Vagina (tissue), 2 donors: ENCODE measurements around the gene TMSB15B.

ENCODE experiments used
- POLR2A ChIP-seq, 2 donors: fragments of 450-650 bp; IDR thresholded peaks; one replicate each; pipeline ENCODE4 v1.6.1; 2017; ENCODE audit warnings: antibody characterized with exemption in 2 of 2, mild to moderate bottlenecking in 2 of 2, moderate library complexity in 2 of 2
- TF ChIP-seq, protein P1 (sequence below), 3 experiments: fragments of 450-650 bp in 2 of 3; fragments of 200-600 bp in 1 of 3; sonication (generic) in 1 of 3; IDR thresholded peaks; one replicate each; pipeline ENCODE4 v1.5.1; 2017 to 2019; ENCODE audit warnings: antibody characterized with exemption in 3 of 3, mild to moderate bottlenecking in 2 of 3, moderate library complexity in 2 of 3

DNA sequence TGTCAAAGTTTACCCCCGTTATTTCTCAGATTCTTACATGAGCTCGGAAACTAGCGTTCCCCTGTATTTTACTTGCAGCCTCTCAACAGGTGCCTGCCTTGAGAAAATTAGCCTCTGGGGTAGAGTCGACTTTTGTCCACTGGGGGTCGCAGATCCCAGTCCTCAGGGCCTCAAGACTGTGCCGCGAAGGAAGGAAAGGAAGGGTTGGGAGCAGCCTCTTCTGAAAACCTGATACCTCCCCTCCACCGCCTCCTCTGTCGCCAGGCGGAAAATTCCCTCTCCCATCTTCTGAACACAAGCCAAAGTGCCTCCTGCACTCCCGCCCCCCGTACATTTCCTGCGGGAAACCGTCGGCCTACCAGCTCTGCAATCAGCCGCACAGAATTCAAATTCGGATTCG is 44.4 kb upstream of the TMSB15B start:
- no peak for TF ChIP-seq POLR2A (IDR thresholded peaks at IDR 0.05)
- TF ChIP-seq, protein P1, sequence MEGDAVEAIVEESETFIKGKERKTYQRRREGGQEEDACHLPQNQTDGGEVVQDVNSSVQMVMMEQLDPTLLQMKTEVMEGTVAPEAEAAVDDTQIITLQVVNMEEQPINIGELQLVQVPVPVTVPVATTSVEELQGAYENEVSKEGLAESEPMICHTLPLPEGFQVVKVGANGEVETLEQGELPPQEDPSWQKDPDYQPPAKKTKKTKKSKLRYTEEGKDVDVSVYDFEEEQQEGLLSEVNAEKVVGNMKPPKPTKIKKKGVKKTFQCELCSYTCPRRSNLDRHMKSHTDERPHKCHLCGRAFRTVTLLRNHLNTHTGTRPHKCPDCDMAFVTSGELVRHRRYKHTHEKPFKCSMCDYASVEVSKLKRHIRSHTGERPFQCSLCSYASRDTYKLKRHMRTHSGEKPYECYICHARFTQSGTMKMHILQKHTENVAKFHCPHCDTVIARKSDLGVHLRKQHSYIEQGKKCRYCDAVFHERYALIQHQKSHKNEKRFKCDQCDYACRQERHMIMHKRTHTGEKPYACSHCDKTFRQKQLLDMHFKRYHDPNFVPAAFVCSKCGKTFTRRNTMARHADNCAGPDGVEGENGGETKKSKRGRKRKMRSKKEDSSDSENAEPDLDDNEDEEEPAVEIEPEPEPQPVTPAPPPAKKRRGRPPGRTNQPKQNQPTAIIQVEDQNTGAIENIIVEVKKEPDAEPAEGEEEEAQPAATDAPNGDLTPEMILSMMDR (IDR thresholded peaks at IDR 0.05) = peak; percentile 8 to 32 (median 18)
